Measurements from ENCODE around the gene MYBPHL.
A peak's percentile ranks its signal among the peaks of the same experiment; 100 is the strongest.

The MYBPHL gene

DNA sequence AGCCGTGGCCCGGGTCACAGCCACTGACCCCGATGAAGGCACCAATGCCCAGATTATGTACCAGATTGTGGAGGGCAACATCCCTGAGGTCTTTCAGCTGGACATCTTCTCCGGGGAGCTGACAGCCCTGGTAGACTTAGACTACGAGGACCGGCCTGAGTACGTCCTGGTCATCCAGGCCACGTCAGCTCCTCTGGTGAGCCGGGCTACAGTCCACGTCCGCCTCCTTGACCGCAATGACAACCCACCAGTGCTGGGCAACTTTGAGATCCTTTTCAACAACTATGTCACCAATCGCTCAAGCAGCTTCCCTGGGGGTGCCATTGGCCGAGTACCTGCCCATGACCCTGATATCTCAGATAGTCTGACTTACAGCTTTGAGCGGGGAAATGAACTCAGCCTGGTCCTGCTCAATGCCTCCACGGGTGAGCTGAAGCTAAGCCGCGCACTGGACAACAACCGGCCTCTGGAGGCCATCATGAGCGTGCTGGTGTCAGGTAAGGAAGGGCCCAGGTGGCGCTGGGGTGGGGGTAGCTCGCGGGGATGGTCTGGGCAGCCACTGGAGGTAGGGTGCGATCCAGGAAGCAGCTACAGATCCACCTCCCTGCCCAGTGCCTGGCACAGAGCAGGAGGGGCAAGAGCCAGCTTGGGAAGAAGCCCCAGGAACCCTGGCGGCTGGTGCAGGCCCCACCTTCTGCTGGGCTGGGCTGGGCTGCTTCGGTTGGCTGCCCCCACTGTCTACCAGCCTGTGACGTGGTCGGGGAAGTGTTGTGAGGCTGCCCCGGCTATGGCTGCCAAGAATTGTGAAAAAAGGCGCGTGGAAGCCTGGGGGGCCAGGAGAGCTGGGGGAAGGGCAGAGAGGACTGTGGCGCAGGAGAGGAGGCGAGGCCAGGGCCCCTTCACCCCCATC lies 53.7 kb downstream of the MYBPHL start:
- DNase-seq (ENCODE audit: low read depth in 2 of 2) = no peak

DNA sequence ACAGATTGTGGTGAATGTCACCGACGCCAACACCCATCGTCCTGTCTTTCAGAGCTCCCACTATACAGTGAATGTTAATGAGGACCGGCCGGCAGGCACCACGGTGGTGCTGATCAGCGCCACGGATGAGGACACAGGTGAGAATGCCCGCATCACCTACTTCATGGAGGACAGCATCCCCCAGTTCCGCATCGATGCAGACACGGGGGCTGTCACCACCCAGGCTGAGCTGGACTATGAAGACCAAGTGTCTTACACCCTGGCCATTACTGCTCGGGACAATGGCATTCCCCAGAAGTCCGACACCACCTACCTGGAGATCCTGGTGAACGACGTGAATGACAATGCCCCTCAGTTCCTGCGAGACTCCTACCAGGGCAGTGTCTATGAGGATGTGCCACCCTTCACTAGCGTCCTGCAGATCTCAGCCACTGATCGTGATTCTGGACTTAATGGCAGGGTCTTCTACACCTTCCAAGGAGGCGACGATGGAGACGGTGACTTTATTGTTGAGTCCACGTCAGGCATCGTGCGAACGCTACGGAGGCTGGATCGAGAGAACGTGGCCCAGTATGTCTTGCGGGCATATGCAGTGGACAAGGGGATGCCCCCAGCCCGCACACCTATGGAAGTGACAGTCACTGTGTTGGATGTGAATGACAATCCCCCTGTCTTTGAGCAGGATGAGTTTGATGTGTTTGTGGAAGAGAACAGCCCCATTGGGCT lies 54.5 kb downstream of the MYBPHL start:
- DNase-seq (ENCODE audit: low read depth in 2 of 2) = no peak

GRCh38 chr1:109251277-109252166 lies 55.3 kb downstream of the MYBPHL start:
- no peak for DNase-seq (ENCODE audit: low read depth in 2 of 2)

DNA sequence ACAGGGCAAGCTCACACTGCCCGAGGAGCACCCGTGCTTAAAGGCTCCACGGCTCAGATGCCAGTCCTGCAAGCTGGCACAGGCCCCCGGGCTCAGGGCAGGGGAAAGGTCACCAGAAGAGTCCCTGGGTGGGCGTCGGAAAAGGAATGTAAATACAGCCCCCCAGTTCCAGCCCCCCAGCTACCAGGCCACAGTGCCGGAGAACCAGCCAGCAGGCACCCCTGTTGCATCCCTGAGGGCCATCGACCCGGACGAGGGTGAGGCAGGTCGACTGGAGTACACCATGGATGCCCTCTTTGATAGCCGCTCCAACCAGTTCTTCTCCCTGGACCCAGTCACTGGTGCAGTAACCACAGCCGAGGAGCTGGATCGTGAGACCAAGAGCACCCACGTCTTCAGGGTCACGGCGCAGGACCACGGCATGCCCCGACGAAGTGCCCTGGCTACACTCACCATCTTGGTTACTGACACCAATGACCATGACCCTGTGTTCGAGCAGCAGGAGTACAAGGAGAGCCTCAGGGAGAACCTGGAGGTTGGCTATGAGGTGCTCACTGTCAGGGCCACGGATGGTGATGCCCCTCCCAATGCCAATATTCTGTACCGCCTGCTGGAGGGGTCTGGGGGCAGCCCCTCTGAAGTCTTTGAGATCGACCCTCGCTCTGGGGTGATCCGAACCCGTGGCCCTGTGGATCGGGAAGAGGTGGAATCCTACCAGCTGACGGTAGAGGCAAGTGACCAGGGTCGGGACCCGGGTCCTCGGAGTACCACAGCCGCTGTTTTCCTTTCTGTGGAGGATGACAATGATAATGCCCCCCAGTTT lies 56.1 kb downstream of the MYBPHL start:
- no peak for DNase-seq (ENCODE audit: low read depth in 2 of 2)

GRCh38 chr1:109249654-109250401 lies 57.0 kb downstream of the MYBPHL start:
- no peak for DNase-seq (ENCODE audit: low read depth in 2 of 2)

GRCh38 chr1:109248797-109249629 lies 57.8 kb downstream of the MYBPHL start, which contains the start of gene CELSR2:
Gene CELSR2 (plus strand): TSS chr1:109249539. CDS start chr1:109250080, 541 bp downstream.
- peak; percentile 37 to 45 for DNase-seq (ENCODE audit: low read depth in 2 of 2)

GRCh38 chr1:109248444-109248796 lies 58.4 kb downstream of the MYBPHL start:
- no peak for DNase-seq (ENCODE audit: low read depth in 2 of 2)

DNA sequence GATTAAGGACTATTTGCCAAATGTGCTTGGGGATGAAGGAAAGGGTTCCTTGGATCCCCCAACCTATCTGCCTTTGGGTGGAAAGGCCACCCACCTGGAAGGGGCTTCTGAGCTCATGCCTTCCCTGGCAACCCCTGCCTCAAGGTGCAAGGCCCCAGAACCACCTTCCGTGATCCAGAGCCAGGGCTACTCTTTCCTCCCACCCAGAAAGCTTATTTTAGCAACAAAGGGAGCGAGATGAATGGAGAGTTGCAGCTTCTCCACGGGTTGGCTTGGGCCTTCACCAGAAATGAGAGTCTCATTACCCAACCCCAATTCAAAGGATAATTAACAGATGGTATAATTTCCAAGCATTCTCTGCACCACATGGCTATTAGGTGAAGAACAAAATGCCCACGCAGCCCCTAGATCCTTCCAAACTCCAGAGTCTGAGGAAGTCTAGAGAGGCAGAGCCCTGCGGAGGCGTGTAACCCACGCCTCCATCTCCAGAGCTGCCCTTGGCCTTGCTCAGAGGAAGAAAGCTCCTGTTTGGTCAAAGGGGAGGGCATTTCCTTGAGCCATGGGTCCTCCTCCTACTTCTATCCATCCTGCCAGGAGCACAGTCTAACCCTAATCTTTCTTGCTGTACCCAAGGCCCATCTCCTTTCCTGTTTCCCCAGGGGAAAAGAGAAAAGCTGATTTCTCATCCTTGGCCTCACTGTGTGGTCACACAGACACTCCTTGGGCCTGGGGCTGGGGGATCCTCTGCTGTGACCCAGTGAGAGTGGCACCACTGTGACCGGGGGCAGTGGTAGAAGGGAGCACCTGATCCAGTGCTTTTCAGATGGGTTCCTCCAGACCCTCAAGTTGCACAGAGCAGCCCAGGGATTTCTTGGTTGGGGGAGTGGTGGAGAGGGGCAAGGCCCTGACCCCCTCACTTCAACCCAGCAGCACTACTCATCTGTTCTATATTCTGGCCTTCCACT lies 59.1 kb downstream of the MYBPHL start:
- no peak for DNase-seq (ENCODE audit: low read depth in 2 of 2)

DNA sequence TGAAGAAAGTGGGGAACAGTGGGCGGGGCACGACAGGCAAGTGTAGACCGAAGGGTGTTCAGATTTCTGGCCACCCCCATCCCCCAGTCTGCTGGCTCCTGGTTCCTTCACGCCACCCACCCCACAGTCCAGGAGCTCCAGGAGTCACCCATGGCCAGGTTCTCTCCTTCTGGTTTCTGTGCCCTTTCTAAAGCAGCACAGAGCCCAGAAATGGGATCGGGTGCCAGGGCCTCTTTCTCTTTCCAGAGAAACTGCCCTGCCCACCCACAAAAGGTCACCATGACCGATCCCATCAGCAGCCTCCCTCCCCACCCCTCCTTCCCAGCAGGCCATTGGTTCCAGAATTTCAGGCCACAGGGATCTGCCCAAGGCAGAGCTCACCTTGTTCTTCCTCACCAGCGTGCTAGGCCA lies 60.7 kb downstream of the MYBPHL start:
- no peak for DNase-seq (ENCODE audit: low read depth in 2 of 2)

DNA sequence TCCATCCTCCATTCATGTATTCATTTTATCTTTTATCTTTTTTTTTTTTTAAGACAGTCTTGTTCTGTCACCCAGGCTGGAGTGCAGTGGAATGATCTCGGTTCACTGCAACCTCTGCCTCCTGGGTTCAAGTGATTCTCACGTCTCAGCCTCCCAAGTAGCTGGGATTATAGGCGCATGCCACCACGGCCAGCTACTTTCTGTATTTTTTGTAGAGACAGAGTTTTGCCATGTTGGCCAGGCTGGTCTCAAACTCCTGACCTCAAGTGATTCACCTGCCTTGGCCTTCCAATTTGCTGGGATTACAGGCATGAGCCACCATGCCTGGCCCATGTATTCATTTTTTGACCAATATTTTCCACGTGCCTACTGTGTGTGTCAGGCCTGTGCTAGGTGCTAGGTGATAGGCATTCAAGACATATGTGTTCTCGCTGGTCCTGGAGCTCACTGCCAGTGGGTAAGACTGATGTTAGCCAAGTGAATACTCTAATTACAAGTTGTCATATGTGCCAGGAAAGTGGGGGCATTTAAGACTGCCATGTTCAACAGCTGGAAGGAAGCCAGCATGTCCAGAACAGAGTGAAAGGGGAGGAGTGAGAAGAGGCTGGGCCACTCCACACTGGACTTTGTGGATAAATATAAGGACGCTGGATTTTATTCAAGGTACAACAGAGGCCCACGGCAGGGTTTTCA lies 62.8 kb downstream of the MYBPHL start:
- no peak for DNase-seq (ENCODE audit: low read depth in 2 of 2)

- DNase-seq (ENCODE audit: low read depth in 2 of 2) = no peak
Measured at GRCh38 chr1:109243221-109243620, 63.6 kb downstream of the MYBPHL start.

DNA sequence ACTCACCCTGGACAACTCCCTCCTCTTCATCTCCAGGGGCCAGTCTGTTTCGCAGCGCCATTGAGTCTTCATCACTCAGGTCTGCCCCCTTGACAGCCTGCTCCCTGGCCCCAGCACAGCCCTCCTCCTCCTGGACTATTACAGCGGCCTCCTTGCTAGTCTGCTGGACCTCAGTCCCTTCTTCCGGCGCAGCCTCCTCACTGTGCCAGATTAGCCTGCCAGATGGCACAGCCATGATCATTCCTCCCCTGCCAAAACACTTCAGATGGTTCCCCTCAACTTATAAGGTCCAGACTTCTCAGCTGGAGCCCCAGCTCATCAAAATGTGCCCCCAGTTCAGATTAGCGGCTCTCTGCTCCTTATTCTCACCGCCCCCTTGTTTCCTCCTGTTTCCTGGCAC lies 64.4 kb downstream of the MYBPHL start:
- no peak for DNase-seq (ENCODE audit: low read depth in 2 of 2)

Measured in stimulated activated CD4-positive, alpha-beta T cell treated with anti-CD3 and anti-CD28 coated beads, Interleukin-4, amount 100 ng/mL, for 48 hours (primary cell).